ENCODE measurements around the gene IGF2BP1.

DNA sequence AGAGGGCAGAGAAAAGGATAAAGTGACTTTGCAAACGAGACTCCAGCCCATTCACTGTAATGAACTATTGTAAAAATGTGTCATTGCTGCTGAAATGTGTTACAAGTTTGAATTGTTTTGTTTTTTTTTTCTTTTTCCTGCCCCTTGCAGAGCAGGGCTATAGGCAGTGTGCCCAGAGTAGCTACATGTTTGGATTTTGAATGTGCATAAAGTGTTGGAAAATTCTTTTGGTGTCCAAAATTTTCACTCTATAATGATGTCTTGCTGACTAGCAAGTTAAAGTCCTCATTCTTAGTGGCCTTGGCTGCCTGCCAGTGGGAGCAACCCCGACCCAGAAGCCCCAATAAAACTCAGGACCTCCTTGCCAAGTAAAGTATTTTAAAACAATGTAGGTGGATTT lies 66.5 kb downstream of the IGF2BP1 start:
- no peak for TF ChIP-seq CTCF (IDR thresholded peaks at IDR 0.05; ENCODE audit: low read depth, low read length)
- no peak for TF ChIP-seq MYC (IDR thresholded peaks at IDR 0.05; ENCODE audit: low read depth, low read length)
- TF ChIP-seq POLR2A (IDR thresholded peaks at IDR 0.05; ENCODE audit: extremely low read depth, insufficient read length) = no peak

Data from NB4 (cell line).